ENCODE data around the gene CCDC159.

GRCh38 chr19:11397089-11397610, 50.8 kb downstream of the CCDC159 start:
- no peak for TF ChIP-seq POLR2A (IDR thresholded peaks at IDR 0.05; ENCODE audit: low read depth, low read length)
- TF ChIP-seq POLR2AphosphoS5 (IDR thresholded peaks at IDR 0.05; ENCODE audit: low read depth, low read length) = no peak
